ENCODE measurements around the gene CSRNP3. TPM values are rescaled to one million over a fixed set of nuclear protein-coding genes. Genes with fewer than 3 reads are reported as not detected.

Gene CSRNP3
- total and polyA plus RNA-seq, 11 donors, result 0.87 to 10.6 (median 4.4) TPM

DNA sequence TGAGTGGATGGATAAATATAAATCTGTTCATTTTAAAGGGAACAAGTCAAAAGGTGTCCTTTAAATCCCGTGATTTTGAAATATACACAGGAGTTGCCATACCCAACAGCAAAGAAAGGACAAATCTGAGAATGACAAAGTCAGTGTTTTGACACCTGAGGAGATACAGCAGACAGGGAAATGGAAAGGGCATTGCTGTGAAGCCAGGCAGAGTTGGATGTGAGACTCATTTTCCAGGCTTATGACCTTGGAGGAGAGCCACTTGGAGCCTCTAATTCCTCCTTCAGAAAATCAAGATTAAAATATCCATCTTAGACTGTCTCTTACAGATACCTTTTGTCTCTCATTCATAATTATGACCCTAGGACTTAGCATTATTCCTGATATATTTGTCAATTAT, 170.0 kb downstream of the CSRNP3 start:
- WGBS, 4 donors, result 63 to 87% (median 76%) methylated on average over 1 of the region's 1 CpG
- intact Hi-C loops (cut with DNase I), result no loop called here
- H3K9me3 ChIP-seq, result no peaks in the 10 kb centered on the region
- ATAC-seq (peak in 2 of 4 donors; percentile 39 to 74), DNase-seq (no peak)
- peaks cover 0 to 13% (median 0%) of the 10 kb centered on the region in 12 donors for H3K4me1 ChIP-seq
- no peak overlapping the region for H3K4me3 ChIP-seq
- TF ChIP-seq POLR2A (IDR thresholded peaks at IDR 0.05), result no peak
- TF ChIP-seq, protein P1, sequence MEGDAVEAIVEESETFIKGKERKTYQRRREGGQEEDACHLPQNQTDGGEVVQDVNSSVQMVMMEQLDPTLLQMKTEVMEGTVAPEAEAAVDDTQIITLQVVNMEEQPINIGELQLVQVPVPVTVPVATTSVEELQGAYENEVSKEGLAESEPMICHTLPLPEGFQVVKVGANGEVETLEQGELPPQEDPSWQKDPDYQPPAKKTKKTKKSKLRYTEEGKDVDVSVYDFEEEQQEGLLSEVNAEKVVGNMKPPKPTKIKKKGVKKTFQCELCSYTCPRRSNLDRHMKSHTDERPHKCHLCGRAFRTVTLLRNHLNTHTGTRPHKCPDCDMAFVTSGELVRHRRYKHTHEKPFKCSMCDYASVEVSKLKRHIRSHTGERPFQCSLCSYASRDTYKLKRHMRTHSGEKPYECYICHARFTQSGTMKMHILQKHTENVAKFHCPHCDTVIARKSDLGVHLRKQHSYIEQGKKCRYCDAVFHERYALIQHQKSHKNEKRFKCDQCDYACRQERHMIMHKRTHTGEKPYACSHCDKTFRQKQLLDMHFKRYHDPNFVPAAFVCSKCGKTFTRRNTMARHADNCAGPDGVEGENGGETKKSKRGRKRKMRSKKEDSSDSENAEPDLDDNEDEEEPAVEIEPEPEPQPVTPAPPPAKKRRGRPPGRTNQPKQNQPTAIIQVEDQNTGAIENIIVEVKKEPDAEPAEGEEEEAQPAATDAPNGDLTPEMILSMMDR (IDR thresholded peaks at IDR 0.05), result no peak
- no peak overlapping the region for H3K27ac ChIP-seq
- no peaks in the 10 kb centered on the region for H3K36me3 ChIP-seq
- no peaks in the 10 kb centered on the region for H3K27me3 ChIP-seq

DNA sequence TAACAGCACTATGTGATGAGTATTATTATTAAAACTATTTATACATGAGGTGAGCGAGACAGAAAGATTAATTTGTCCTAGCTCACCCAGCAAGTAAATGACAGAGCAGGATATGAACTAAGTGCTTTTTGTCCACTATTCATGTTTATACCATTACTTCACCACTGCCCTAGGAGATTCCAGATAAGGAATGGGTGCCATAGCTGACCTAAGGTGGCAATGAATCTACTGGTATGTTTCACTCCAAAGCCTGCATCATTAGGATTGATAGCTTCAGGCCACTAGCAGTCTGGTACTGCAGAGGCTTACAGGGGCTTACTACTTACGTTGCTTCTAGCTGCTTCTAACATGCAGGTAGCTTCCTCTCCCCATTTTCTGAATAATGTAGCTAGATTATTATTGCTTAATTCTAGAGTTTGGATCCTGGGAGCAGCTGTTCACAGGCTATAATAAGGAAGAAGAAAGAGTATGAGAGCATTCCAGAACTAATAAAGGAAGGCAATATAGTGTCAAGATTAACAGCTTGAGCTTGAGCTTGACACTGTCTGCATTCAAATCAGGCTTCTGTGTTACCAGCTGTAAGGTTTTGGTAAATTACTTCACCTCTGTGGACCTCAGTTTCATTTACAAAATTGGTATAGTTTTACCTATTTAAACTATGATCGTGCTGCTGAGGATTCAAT, 170.9 kb downstream of the CSRNP3 start:
- no peak for DNase-seq

DNA sequence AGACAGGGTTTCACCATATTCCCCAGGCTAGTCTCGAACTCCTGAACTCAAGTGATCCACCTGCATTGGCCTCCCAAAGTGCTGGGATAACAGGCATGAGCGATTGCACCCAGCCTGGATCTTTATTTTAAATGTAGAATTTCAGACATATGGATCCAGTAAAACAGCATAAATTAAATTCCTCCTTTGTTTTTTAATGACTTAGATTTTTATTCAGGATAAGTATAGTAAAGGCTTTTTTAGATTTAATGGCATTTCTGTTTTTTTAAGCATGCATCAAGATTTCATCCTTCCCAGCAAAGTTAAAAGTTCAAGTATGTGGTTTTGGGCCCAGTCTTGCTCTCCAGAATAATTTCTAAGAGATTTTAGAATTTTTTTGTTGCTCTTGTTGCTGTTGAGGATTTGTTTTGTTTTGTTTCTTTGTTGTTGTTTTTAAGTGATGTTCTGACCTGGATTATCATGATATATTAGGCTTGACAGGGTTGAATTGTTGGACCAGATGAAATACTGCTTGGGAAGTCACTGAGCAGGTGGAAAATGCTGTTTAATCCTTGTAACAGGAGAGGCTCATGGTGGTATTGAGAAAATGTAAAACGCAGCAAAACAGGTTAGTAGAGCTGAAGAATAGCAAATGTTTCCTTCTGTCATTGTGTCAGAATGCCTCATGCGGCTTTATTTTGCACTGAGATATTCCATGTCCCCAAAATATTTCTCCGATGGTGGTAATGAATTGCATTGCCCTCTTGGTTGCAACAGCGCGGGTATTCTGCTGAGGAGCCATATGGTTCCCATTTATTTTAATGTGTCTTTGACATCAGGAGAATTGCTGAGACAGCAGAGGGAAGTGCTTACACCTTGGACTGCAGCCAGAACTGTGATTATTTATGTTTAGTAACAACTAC, 176.7 kb downstream of the CSRNP3 start:
- DNase-seq (no peak), ATAC-seq (no peak)
- Histone ChIP-seq H3K36me3 (no peaks in the 10 kb centered on the region), H3K9me3 (peaks cover 0 to 6% (median 0%) of the 10 kb centered on the region in 12 donors), H3K4me3 (no peak overlapping the region), H3K27me3 (no peaks in the 10 kb centered on the region), H3K27ac (no peak overlapping the region), H3K4me1 (peaks cover 0 to 9% (median 0%) of the 10 kb centered on the region in 12 donors)
- WGBS, 4 donors, result 62 to 76% (median 69%) methylated on average over 7 of the region's 7 CpGs
- intact Hi-C loops (cut with DNase I), result no loop called here
- no peak for TF ChIP-seq POLR2A (IDR thresholded peaks at IDR 0.05)
- TF ChIP-seq, protein P1 (IDR thresholded peaks at IDR 0.05), result no peak

More for the DNA sequence above, 170.9 kb downstream of the CSRNP3 start:
- Histone ChIP-seq H3K4me3 (no peak overlapping the region), H3K27ac (no peak overlapping the region), H3K4me1 (peaks cover 0 to 5% (median 0%) of the 10 kb centered on the region in 12 donors), H3K9me3 (peaks cover 0 to 6% (median 0%) of the 10 kb centered on the region in 12 donors), H3K27me3 (no peaks in the 10 kb centered on the region), H3K36me3 (no peaks in the 10 kb centered on the region)
- intact Hi-C loops (cut with DNase I), result no loop called here
- TF ChIP-seq, protein P1 (IDR thresholded peaks at IDR 0.05), result no peak
- TF ChIP-seq POLR2A (IDR thresholded peaks at IDR 0.05), result no peak
- ATAC-seq, result peak; percentile 22 to 57 (median 30)
- 61 to 84% (median 80%) methylated on average over 3 of the region's 3 CpGs for WGBS, 4 donors

DNA sequence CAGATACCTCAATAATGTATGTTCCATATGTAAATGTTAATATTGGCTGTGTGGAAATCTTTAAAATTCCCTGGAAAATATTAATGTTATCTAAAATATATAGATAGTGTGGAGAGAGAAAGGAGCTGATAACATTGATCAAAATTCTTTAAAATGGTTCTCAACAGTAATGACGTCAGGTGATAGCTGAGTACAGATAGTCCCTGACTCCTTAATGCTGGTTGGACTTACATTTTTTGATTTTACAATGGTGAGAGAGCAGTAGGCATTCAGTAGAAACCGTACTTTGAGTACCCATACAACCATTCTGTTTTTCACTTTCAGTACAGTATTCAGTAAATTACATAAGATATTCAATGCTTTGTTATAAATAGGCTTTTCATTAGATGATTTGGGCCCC, 177.9 kb downstream of the CSRNP3 start:
- ATAC-seq (no peak), DNase-seq (no peak)
- no peaks in the 10 kb centered on the region for H3K36me3 ChIP-seq
- H3K27ac ChIP-seq, result no peak overlapping the region
- H3K9me3 ChIP-seq, result peaks cover 0 to 6% (median 0%) of the 10 kb centered on the region in 12 donors
- intact Hi-C loops (cut with DNase I), result no loop called here
- no peaks in the 10 kb centered on the region for H3K27me3 ChIP-seq
- no peak overlapping the region for H3K4me3 ChIP-seq
- peaks cover 0 to 9% (median 0%) of the 10 kb centered on the region in 12 donors for H3K4me1 ChIP-seq
- TF ChIP-seq POLR2A (IDR thresholded peaks at IDR 0.05), result no peak
- TF ChIP-seq, protein P1 (IDR thresholded peaks at IDR 0.05), result no peak
- 89 to 91% (median 90%) methylated on average over 2 of the region's 2 CpGs for WGBS, 4 donors

All from heart left ventricle (tissue), 16 donors.